Measurements from ENCODE around the gene REEP5.
"Not testable (repeated sequence)": the region's sequence is repeated elsewhere in the genome, so short reads cannot be mapped to it uniquely, and the experiment has no call there.

REEP5 gene

DNA sequence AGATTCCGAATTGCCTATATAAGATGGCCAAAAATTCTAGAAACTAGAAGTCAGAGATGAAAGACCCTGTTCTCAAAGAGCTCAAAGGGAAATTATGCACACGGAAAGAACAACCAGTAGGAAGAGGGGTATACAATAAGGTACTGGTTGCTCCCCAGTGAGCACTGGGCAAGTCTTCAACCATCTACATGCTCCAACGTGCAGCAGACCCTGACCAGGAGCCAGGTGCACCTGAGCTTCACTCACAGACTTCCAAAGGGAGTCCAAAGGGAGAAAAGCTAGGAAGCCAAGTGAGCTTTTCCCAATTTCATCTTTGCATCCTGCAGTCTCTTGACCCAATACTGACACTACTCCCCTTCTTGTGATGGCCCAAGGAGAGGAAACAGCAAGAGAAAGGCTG is 3.9 kb downstream of the REEP5 start:
- no peaks in the 10 kb centered on the region for H3K9me3 Mint-ChIP-seq
- no peaks in the 10 kb centered on the region for H3K27me3 Mint-ChIP-seq
- H3K4me3 Mint-ChIP-seq, result no peak overlapping the region
- H3K27ac Mint-ChIP-seq, result no peak overlapping the region
- H3K4me1 Mint-ChIP-seq (ENCODE audit: low read depth), result peaks cover 82% of the 10 kb centered on the region
- peaks cover 69% of the 10 kb centered on the region for H3K36me3 Mint-ChIP-seq (ENCODE audit: low read depth)

DNA sequence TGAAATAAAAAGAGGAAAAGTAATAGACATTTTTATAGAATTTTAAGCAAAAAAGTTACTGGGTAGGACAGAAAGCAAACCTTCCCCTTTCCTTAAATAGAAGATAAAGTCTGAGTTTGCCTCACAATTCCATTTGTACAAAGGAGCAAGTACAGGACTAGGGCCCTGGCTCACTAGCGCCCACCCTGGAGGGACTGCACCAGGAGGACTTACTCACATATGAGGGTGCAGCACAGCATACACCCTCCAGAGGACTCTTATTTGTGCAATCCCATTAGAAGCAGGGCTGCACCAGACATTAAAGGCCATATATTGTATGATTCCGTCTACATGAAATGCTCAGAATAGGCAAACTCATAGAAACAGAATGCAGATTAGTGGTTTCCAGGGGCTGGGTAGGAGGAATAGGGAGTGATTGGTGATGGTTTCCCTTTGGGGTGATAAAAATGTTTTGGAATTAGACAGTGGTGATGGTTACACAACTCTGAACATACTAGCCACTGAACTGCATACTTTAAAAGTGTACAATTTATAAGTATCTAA is 4.5 kb downstream of the REEP5 start:
- Mint-ChIP-seq H3K4me3 (no peak overlapping the region), H3K36me3 (ENCODE audit: low read depth) (peaks cover 75% of the 10 kb centered on the region), H3K27ac (no peak overlapping the region), H3K9me3 (no peaks in the 10 kb centered on the region), H3K4me1 (ENCODE audit: low read depth) (peaks cover 82% of the 10 kb centered on the region), H3K27me3 (no peaks in the 10 kb centered on the region)

GRCh38 chr5:112915831-112916230 is 6.2 kb downstream of the REEP5 start:
- H3K4me1 Mint-ChIP-seq (ENCODE audit: low read depth), result peaks cover 81% of the 10 kb centered on the region
- no peak overlapping the region for H3K4me3 Mint-ChIP-seq
- H3K9me3 Mint-ChIP-seq, result no peaks in the 10 kb centered on the region
- peaks cover 78% of the 10 kb centered on the region for H3K36me3 Mint-ChIP-seq (ENCODE audit: low read depth)
- no peak overlapping the region for H3K27ac Mint-ChIP-seq
- no peaks in the 10 kb centered on the region for H3K27me3 Mint-ChIP-seq

- no peaks in the 10 kb centered on the region for H3K9me3 Mint-ChIP-seq
- H3K27me3 Mint-ChIP-seq, result no peaks in the 10 kb centered on the region
- peaks cover 69% of the 10 kb centered on the region for H3K4me1 Mint-ChIP-seq (ENCODE audit: low read depth)
- no peak overlapping the region for H3K4me3 Mint-ChIP-seq
- H3K36me3 Mint-ChIP-seq (ENCODE audit: low read depth), result peaks cover 81% of the 10 kb centered on the region
- no peak overlapping the region for H3K27ac Mint-ChIP-seq
Observed at GRCh38 chr5:112914584-112914983, 7.4 kb downstream of the REEP5 start.

DNA sequence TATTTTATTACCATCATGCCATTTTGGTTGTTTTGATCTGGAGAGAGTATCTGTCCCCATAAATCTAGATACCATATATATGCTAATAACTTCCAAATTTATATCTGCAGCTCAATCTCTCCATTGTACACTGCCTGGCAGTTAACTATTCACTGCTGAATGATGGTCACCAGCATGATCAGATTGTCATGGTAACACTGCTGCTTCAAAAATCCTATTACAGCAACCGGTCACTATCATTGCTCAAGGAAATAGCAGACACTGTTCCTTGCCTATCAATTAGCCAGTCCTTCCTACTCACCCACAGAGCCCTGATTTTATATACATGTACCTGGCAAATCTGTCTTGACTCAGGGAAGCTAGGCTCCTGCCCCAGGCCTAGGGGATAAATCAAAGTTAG is 11.5 kb downstream of the REEP5 start:
- Mint-ChIP-seq H3K4me1 (ENCODE audit: low read depth) (peaks cover 29% of the 10 kb centered on the region), H3K4me3 (no peak overlapping the region), H3K9me3 (no peaks in the 10 kb centered on the region), H3K36me3 (ENCODE audit: low read depth) (peaks cover 52% of the 10 kb centered on the region), H3K27ac (no peak overlapping the region), H3K27me3 (no peaks in the 10 kb centered on the region)

- Mint-ChIP-seq H3K9me3 (no peaks in the 10 kb centered on the region), H3K27ac (no peak overlapping the region), H3K4me3 (no peak overlapping the region), H3K36me3 (ENCODE audit: low read depth) (peaks cover 44% of the 10 kb centered on the region), H3K27me3 (no peaks in the 10 kb centered on the region), H3K4me1 (ENCODE audit: low read depth) (peaks cover 20% of the 10 kb centered on the region)
Observed at GRCh38 chr5:112908854-112909253, 13.2 kb downstream of the REEP5 start.

DNA sequence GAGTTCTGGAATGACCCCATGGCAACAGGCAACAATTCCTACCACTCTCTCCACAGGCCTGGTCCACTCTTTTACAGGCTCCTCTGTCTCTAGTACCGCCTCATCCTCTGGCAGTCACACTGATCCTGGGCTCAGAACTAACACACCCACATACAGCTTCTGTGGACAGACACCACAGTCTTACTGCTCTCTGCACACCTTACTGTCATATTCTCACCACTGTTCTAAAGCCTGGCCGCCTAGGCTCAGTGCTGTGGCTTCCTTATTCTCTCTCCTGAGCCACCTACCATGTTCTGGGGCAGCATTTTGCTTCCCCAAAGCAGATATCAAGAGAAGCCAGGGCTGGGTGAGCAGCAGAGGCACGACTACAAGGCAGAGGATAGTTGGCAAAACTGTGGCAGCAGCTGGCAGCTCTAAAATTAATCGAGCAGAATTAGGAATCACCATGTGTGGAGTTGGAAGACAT is 14.8 kb downstream of the REEP5 start:
- H3K27ac Mint-ChIP-seq, result no peak overlapping the region
- no peak overlapping the region for H3K4me3 Mint-ChIP-seq
- H3K9me3 Mint-ChIP-seq, result no peaks in the 10 kb centered on the region
- H3K4me1 Mint-ChIP-seq (ENCODE audit: low read depth), result peaks cover 9% of the 10 kb centered on the region
- H3K36me3 Mint-ChIP-seq (ENCODE audit: low read depth), result peaks cover 36% of the 10 kb centered on the region
- H3K27me3 Mint-ChIP-seq, result no peaks in the 10 kb centered on the region

- Mint-ChIP-seq H3K36me3 (ENCODE audit: low read depth) (peaks cover 36% of the 10 kb centered on the region), H3K27me3 (no peaks in the 10 kb centered on the region), H3K27ac (no peak overlapping the region)
Observed at GRCh38 chr5:112906637-112907036, 15.4 kb downstream of the REEP5 start.

DNA sequence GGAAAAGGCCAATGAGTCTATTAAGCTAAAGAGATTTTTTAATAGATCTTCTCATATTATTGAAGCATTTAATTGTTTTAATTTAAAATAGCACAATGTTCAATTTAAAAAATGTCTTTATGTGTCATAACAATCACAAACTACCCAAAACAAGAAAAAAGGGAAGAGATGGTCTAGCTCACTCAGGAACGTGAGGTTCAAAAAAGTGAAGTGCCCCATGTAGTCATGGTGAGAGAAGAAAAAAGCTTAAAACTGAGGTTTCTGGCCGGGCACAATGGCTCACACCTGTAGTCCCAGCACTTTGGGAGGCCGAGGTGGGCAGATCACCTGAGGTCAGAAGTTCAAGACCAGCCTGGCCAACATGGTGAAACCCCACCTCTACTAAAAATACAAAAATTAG is 17.0 kb downstream of the REEP5 start:
- H3K4me3 Mint-ChIP-seq; H3K4me1 Mint-ChIP-seq (ENCODE audit: low read depth); H3K27me3 Mint-ChIP-seq; H3K9me3 Mint-ChIP-seq: not testable (repeated sequence)
- Mint-ChIP-seq H3K36me3 (ENCODE audit: low read depth) (peaks cover 34% of the 10 kb centered on the region), H3K27ac (peak overlapping the region; percentile 26)

More at GRCh38 chr5:112906637-112907036, 15.4 kb downstream of the REEP5 start:
- Mint-ChIP-seq H3K9me3 (no peaks in the 10 kb centered on the region), H3K4me3 (no peak overlapping the region), H3K4me1 (ENCODE audit: low read depth) (peaks cover 9% of the 10 kb centered on the region)

GRCh38 chr5:112902561-112902960 is 19.5 kb downstream of the REEP5 start:
- H3K4me3 Mint-ChIP-seq, result no peak overlapping the region
- H3K27me3 Mint-ChIP-seq, result no peaks in the 10 kb centered on the region
- H3K27ac Mint-ChIP-seq, result no peak overlapping the region
- peaks cover 40% of the 10 kb centered on the region for H3K36me3 Mint-ChIP-seq (ENCODE audit: low read depth)
- H3K4me1 Mint-ChIP-seq (ENCODE audit: low read depth), result peaks cover 7% of the 10 kb centered on the region
- H3K9me3 Mint-ChIP-seq, result no peaks in the 10 kb centered on the region

GRCh38 chr5:112895682-112896081 is 26.3 kb downstream of the REEP5 start:
- Mint-ChIP-seq H3K27ac (no peak overlapping the region), H3K4me1 (ENCODE audit: low read depth) (peaks cover 7% of the 10 kb centered on the region), H3K9me3 (no peaks in the 10 kb centered on the region), H3K4me3 (no peak overlapping the region), H3K36me3 (ENCODE audit: low read depth) (peaks cover 79% of the 10 kb centered on the region), H3K27me3 (no peaks in the 10 kb centered on the region)

- Mint-ChIP-seq H3K4me3 (no peak overlapping the region), H3K9me3 (no peaks in the 10 kb centered on the region), H3K4me1 (ENCODE audit: low read depth) (peaks cover 17% of the 10 kb centered on the region), H3K27ac (peak overlapping the region; percentile 68), H3K36me3 (ENCODE audit: low read depth) (peaks cover 64% of the 10 kb centered on the region), H3K27me3 (no peaks in the 10 kb centered on the region)
Observed at GRCh38 chr5:112892776-112893175, 29.3 kb downstream of the REEP5 start.

- H3K27me3 Mint-ChIP-seq, H3K9me3 Mint-ChIP-seq, H3K27ac Mint-ChIP-seq, H3K4me3 Mint-ChIP-seq: not testable (repeated sequence)
- Mint-ChIP-seq H3K4me1 (ENCODE audit: low read depth) (peaks cover 24% of the 10 kb centered on the region), H3K36me3 (ENCODE audit: low read depth) (peaks cover 58% of the 10 kb centered on the region)
Observed at GRCh38 chr5:112892066-112892465, 30.0 kb downstream of the REEP5 start.

DNA sequence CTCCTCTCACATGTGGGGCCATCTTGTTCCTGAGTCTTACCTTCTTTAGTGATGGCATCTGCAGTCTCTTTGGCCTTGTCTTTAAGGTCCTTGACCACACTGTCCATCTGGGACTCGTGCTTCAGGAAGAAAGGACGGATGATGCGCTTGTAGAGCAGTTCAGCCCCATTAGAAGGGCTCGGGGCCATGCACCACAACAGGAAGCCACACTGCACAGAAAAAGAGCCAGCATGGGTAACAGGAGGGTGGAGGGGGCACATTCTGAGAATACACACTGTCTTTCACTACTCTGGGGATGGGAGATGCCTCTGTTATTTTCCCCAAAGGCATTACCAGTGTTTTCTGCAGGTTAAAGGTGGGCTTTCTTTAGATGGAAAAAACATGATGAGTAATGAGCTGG is 35.1 kb downstream of the REEP5 start:
- H3K4me1 Mint-ChIP-seq (ENCODE audit: low read depth), result peaks cover 26% of the 10 kb centered on the region
- H3K9me3 Mint-ChIP-seq, result no peaks in the 10 kb centered on the region
- H3K27me3 Mint-ChIP-seq, result no peaks in the 10 kb centered on the region
- peak overlapping the region; percentile 27 for H3K27ac Mint-ChIP-seq
- H3K36me3 Mint-ChIP-seq (ENCODE audit: low read depth), result peaks cover 37% of the 10 kb centered on the region
- no peak overlapping the region for H3K4me3 Mint-ChIP-seq

DNA sequence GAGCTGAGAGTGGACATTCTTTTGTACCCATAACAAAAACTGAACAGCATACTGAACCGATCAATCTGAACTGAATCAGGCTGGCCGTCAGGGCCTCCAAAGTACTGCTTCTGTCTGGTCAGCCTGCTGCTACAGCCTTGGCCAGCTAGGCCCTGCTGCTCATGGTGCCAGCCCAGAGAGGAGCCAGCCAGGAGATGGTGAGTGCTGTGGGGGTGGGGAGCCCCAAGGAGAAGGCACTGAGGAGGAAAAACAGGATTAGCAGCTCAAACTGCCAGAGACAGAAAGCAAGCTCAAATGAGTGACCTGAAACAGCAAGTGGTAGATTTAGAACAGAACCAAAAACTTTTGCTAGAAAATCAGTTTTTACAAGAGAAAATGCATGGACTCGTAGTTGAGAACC is 37.0 kb downstream of the REEP5 start:
- H3K4me1 Mint-ChIP-seq (ENCODE audit: low read depth), result peaks cover 34% of the 10 kb centered on the region
- no peaks in the 10 kb centered on the region for H3K27me3 Mint-ChIP-seq
- H3K27ac Mint-ChIP-seq, result no peak overlapping the region
- peaks cover 36% of the 10 kb centered on the region for H3K36me3 Mint-ChIP-seq (ENCODE audit: low read depth)
- no peak overlapping the region for H3K4me3 Mint-ChIP-seq
- H3K9me3 Mint-ChIP-seq, result no peaks in the 10 kb centered on the region

DNA sequence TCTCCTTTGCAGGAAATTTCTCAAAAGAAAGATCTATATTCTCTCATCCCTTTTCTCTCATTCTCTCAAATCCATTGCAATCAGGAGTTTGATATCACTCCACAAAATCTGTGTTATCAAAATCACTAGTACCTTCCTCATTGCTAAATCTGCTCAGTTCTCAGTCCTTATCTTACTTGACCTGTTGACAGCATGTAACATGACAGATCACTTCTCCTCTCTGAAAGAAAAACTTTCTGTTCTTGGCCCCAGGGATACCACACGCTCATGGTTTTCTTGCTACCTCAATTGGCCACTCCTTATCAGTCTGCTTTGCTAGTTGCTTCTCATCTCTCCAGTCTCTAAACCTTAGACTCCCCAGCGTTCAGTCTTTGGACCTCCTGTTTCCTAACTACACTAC is 38.8 kb downstream of the REEP5 start:
- Mint-ChIP-seq H3K27ac (no peak overlapping the region), H3K4me3 (no peak overlapping the region), H3K27me3 (no peaks in the 10 kb centered on the region), H3K36me3 (ENCODE audit: low read depth) (peaks cover 37% of the 10 kb centered on the region), H3K9me3 (no peaks in the 10 kb centered on the region), H3K4me1 (ENCODE audit: low read depth) (peaks cover 35% of the 10 kb centered on the region)

Data from stimulated activated naive CD8-positive, alpha-beta T cell treated with anti-CD3 and anti-CD28 coated beads, Interleukin-15, Interleukin-2, amounts not matched to agents 100 ng/mL and 50 ng/mL, for 24 hours (primary cell).